Ishikawa (cell line): ENCODE results near the gene EFHB.

Experiments
- CEBPB ChIP-seq: IDR thresholded peaks from 2 replicates; pipeline ENCODE4 v1.6.1; 2012
- CREB1 ChIP-seq: IDR thresholded peaks from 2 replicates; pipeline ENCODE4 v1.6.1; 2012; ENCODE audit warnings: low read depth
- EGR1 ChIP-seq: IDR thresholded peaks from 2 replicates; pipeline ENCODE4 v1.6.1; 2012
- EP300 ChIP-seq: IDR thresholded peaks from 2 replicates; pipeline ENCODE4 v1.6.1; 2012; ENCODE audit warnings: borderline replicate concordance
- FOXM1 ChIP-seq: IDR thresholded peaks from 2 replicates; pipeline ENCODE4 v1.6.1; 2012; ENCODE audit warnings: low read depth, borderline replicate concordance
- RAD21 ChIP-seq: IDR thresholded peaks from 2 replicates; pipeline ENCODE4 v1.6.1; 2012; ENCODE audit warnings: low read depth
- TAF1 ChIP-seq: IDR thresholded peaks from 2 replicates; pipeline ENCODE4 v1.6.1; 2012; ENCODE audit warnings: low read depth, mild to moderate bottlenecking
- TCF12 ChIP-seq: IDR thresholded peaks from 2 replicates; pipeline ENCODE4 v1.6.1; 2012; ENCODE audit warnings: low read depth
- TEAD4 ChIP-seq: IDR thresholded peaks from 2 replicates; pipeline ENCODE4 v1.6.1; 2012
- YY1 ChIP-seq: IDR thresholded peaks from 2 replicates; pipeline ENCODE4 v1.6.1; 2012; ENCODE audit warnings: low read depth
- ZBTB7A ChIP-seq: IDR thresholded peaks from 2 replicates; pipeline ENCODE4 v1.6.1; 2012; ENCODE audit warnings: low read depth
- TF ChIP-seq, protein P1 (sequence below): IDR thresholded peaks from 2 replicates; pipeline ENCODE4 v1.6.1; 2012; ENCODE audit warnings: low read depth, mild to moderate bottlenecking
- TF ChIP-seq, protein P2 (sequence below): IDR thresholded peaks from 2 replicates; pipeline ENCODE4 v1.6.1; 2012
- TF ChIP-seq, protein P3 (sequence below): IDR thresholded peaks from 2 replicates; pipeline ENCODE4 v1.6.1; 2012

DNA sequence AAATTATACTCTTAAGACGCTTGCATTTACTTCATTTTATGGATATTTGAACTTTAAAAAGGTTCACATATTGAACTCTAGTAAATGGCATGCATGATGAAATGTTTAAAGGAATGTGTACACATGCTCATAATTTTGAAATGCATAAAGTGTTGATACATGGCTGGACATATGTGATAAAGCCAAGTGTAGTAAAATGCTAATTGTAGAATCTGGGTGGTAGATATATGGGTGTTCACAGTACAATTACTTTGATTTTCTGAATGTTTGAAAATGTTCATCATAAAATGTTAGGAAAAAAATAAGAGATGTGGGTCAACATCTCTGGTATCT lies 4.2 kb upstream of the EFHB start:
- TF ChIP-seq EP300 (no peak), YY1 (no peak), CREB1 (no peak), EGR1 (no peak), RAD21 (no peak), ZBTB7A (no peak), CEBPB (no peak), TEAD4 (no peak), FOXM1 (no peak), TAF1 (no peak), TCF12 (no peak)
- TF ChIP-seq, protein P1, sequence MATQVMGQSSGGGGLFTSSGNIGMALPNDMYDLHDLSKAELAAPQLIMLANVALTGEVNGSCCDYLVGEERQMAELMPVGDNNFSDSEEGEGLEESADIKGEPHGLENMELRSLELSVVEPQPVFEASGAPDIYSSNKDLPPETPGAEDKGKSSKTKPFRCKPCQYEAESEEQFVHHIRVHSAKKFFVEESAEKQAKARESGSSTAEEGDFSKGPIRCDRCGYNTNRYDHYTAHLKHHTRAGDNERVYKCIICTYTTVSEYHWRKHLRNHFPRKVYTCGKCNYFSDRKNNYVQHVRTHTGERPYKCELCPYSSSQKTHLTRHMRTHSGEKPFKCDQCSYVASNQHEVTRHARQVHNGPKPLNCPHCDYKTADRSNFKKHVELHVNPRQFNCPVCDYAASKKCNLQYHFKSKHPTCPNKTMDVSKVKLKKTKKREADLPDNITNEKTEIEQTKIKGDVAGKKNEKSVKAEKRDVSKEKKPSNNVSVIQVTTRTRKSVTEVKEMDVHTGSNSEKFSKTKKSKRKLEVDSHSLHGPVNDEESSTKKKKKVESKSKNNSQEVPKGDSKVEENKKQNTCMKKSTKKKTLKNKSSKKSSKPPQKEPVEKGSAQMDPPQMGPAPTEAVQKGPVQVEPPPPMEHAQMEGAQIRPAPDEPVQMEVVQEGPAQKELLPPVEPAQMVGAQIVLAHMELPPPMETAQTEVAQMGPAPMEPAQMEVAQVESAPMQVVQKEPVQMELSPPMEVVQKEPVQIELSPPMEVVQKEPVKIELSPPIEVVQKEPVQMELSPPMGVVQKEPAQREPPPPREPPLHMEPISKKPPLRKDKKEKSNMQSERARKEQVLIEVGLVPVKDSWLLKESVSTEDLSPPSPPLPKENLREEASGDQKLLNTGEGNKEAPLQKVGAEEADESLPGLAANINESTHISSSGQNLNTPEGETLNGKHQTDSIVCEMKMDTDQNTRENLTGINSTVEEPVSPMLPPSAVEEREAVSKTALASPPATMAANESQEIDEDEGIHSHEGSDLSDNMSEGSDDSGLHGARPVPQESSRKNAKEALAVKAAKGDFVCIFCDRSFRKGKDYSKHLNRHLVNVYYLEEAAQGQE, result no peak
- TF ChIP-seq, protein P2, sequence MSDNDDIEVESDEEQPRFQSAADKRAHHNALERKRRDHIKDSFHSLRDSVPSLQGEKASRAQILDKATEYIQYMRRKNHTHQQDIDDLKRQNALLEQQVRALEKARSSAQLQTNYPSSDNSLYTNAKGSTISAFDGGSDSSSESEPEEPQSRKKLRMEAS, result no peak
- TF ChIP-seq, protein P3, sequence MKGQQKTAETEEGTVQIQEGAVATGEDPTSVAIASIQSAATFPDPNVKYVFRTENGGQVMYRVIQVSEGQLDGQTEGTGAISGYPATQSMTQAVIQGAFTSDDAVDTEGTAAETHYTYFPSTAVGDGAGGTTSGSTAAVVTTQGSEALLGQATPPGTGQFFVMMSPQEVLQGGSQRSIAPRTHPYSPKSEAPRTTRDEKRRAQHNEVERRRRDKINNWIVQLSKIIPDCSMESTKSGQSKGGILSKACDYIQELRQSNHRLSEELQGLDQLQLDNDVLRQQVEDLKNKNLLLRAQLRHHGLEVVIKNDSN, result no peak
